IMR-90 (cell line): ENCODE measurements around the gene BARX1. TPM values are rescaled to one million over a fixed set of nuclear protein-coding genes. Genes with fewer than 3 reads are reported as not detected.

Experiments
- ATAC-seq: fragments of 200-7000 bp; cut with Tn5 transposase; 2 replicates; pipeline ENCODE4 v1.9.1; 2020; ENCODE audit warnings: low read depth, mild to moderate bottlenecking, moderate library complexity
- BruUV-seq: library from RNA; stranded (reverse); fragments of 400-500 nt; replicated peaks from 2 replicates; lab custom pipeline; 2021; lab: Mats Ljungman, UMichigan
- CTCF ChIA-PET: fragments of 300-600 bp; formaldehyde crosslinking; extraction: SDS; loops from one replicate; lab custom pipeline; 2021; ENCODE audit warnings: antibody characterized with exemption; lab: Yijun Ruan, JAX
- POLR2A ChIA-PET: fragments of 300-600 bp; sonication (Branson Sonifier 250); formaldehyde crosslinking; loops from one replicate; lab custom pipeline; 2022; ENCODE audit warnings: antibody characterized with exemption; ENCODE audit not compliant: unreplicated experiment; lab: Charles Lee
- DNase-seq: peaks from one replicate; pipeline ENCODE4 v3.0.0; 2013
- H2AFZ ChIP-seq: replicated peaks from 2 replicates; pipeline ENCODE3; 2013; ENCODE audit warnings: low read length, mild to moderate bottlenecking; ENCODE audit not compliant: poor library complexity
- H2AK5ac ChIP-seq: 2 replicates; pipeline ENCODE4 v1.6.1; 2013; ENCODE audit warnings: low read depth, low read length, inconsistent platforms
- H2AK9ac ChIP-seq: replicated peaks from 2 replicates; pipeline ENCODE3; 2013; ENCODE audit warnings: mild to moderate bottlenecking, low read depth, low read length, moderate library complexity; ENCODE audit not compliant: poor library complexity
- H2BK120ac ChIP-seq: 2 replicates; pipeline ENCODE4 v1.6.1; 2013; ENCODE audit warnings: low read depth, low read length, inconsistent platforms
- H2BK15ac ChIP-seq: 3 replicates; pipeline ENCODE4 v1.6.1; 2013; ENCODE audit warnings: low read depth, low read length, inconsistent platforms
- H2BK20ac ChIP-seq: 2 replicates; pipeline ENCODE4 v1.6.1; 2013; ENCODE audit warnings: low read depth, mild to moderate bottlenecking, inconsistent platforms, low read length, moderate library complexity
- H2BK5ac ChIP-seq: 2 replicates; pipeline ENCODE4 v1.6.1; 2013; ENCODE audit warnings: mild to moderate bottlenecking, low read depth, low read length, inconsistent platforms; ENCODE audit not compliant: poor library complexity, severe bottlenecking
- H3K14ac ChIP-seq: replicated peaks from 2 replicates; pipeline ENCODE4 v1.6.1; 2013; ENCODE audit warnings: low read depth, low read length, inconsistent platforms
- H3K18ac ChIP-seq: 2 replicates; pipeline ENCODE4 v1.6.1; 2013; ENCODE audit warnings: low read depth, low read length, control low read depth
- H3K23ac ChIP-seq: 2 replicates; pipeline ENCODE4 v1.6.1; 2013; ENCODE audit warnings: low read depth, low read length, inconsistent platforms
- H3K27ac ChIP-seq: 2 replicates; pipeline ENCODE4 v1.5.1; 2013; ENCODE audit warnings: mild to moderate bottlenecking, control low read depth, low read length; ENCODE audit not compliant: insufficient read depth
- H3K27me3 ChIP-seq: 2 replicates; pipeline ENCODE4 v1.6.1; 2013; ENCODE audit warnings: low read length; ENCODE audit not compliant: control insufficient read depth, insufficient read depth
- H3K36me3 ChIP-seq: 2 replicates; pipeline ENCODE4 v1.6.1; 2013; ENCODE audit warnings: low read length, mixed read lengths; ENCODE audit not compliant: control insufficient read depth, insufficient read depth
- H3K4ac ChIP-seq: 2 replicates; pipeline ENCODE4 v1.6.1; 2013; ENCODE audit warnings: low read depth, low read length, inconsistent platforms
- H3K4me1 ChIP-seq: 2 replicates; pipeline ENCODE4 v1.6.1; 2013; ENCODE audit warnings: low read length, mixed read lengths; ENCODE audit not compliant: control insufficient read depth, insufficient read depth
- H3K4me2 ChIP-seq: 2 replicates; pipeline ENCODE4 v1.6.1; 2013; ENCODE audit warnings: low read depth, mild to moderate bottlenecking, control low read depth, low read length, moderate library complexity
- H3K4me3 ChIP-seq: 2 replicates; pipeline ENCODE4 v1.5.1; 2013; ENCODE audit warnings: low read depth, mild to moderate bottlenecking, control low read depth, low read length, moderate library complexity; ENCODE audit not compliant: insufficient read depth
- H3K56ac ChIP-seq: 2 replicates; pipeline ENCODE4 v1.6.1; 2013; ENCODE audit warnings: low read length, inconsistent platforms; ENCODE audit not compliant: insufficient read depth; ENCODE audit errors: extremely low read depth
- H3K79me1 ChIP-seq, 2 experiments: 2 replicates each; pipeline ENCODE4 v1.6.1; 2013; ENCODE audit warnings: low read length in 2 of 2, inconsistent platforms in 1 of 2, low read depth in 1 of 2
- H3K9ac ChIP-seq: 2 replicates; pipeline ENCODE4 v1.6.1; 2013; ENCODE audit warnings: low read depth, low read length, control low read depth
- H3K9me1 ChIP-seq: 2 replicates; pipeline ENCODE4 v1.6.1; 2013; ENCODE audit warnings: low read length, inconsistent platforms; ENCODE audit not compliant: insufficient read depth
- H3K9me3 ChIP-seq: 2 replicates; pipeline ENCODE4 v1.6.1; 2013; ENCODE audit warnings: low read length; ENCODE audit not compliant: control insufficient read depth, insufficient read depth
- H4K20me1 ChIP-seq: 2 replicates; pipeline ENCODE4 v1.6.1; 2013; ENCODE audit warnings: low read length, inconsistent platforms; ENCODE audit not compliant: insufficient read depth
- H4K5ac ChIP-seq: 2 replicates; pipeline ENCODE4 v1.6.1; 2013; ENCODE audit warnings: mild to moderate bottlenecking, low read depth, low read length, control low read depth
- H4K8ac ChIP-seq, 2 experiments: 2 replicates each; pipeline ENCODE4 v1.6.1; 2013; ENCODE audit warnings: low read depth in 2 of 2, low read length in 2 of 2, control low read depth in 1 of 2, inconsistent platforms in 1 of 2
- H4K91ac ChIP-seq: 2 replicates; pipeline ENCODE4 v1.6.1; 2013; ENCODE audit warnings: low read depth, low read length, inconsistent platforms; ENCODE audit not compliant: insufficient read depth
- BHLHE40 ChIP-seq: fragments of 150-350 bp; IDR thresholded peaks from 2 replicates; pipeline ENCODE4 v1.6.1; 2016; ENCODE audit warnings: mild to moderate bottlenecking, low read depth, low read length
- CEBPB ChIP-seq: IDR thresholded peaks from 2 replicates; pipeline ENCODE4 v1.6.1; 2012; ENCODE audit warnings: low read depth, low read length, improper control_type of control experiment
- CHD1 ChIP-seq: IDR thresholded peaks from 2 replicates; pipeline ENCODE4 v1.6.1; 2012; ENCODE audit warnings: low read depth, low read length, improper control_type of control experiment
- FOS ChIP-seq: fragments of 150-350 bp; IDR thresholded peaks from 2 replicates; pipeline ENCODE4 v1.6.1; 2016; ENCODE audit warnings: low read depth, low read length
- MAZ ChIP-seq: IDR thresholded peaks from 2 replicates; pipeline ENCODE4 v1.6.1; 2012; ENCODE audit warnings: low read depth, mild to moderate bottlenecking, low read length, improper control_type of control experiment, moderate library complexity, borderline replicate concordance
- MXI1 ChIP-seq: IDR thresholded peaks from 2 replicates; pipeline ENCODE4 v1.6.1; 2012; ENCODE audit warnings: low read depth, mild to moderate bottlenecking, low read length, moderate library complexity, borderline replicate concordance
- NFE2L2 ChIP-seq: fragments of 150-350 bp; IDR thresholded peaks from 2 replicates; pipeline ENCODE4 v1.6.1; 2016; ENCODE audit warnings: low read depth, mild to moderate bottlenecking, low read length
- RAD21 ChIP-seq: IDR thresholded peaks from 2 replicates; pipeline ENCODE4 v1.6.1; 2012; ENCODE audit warnings: low read length, improper control_type of control experiment
- RFX5 ChIP-seq: IDR thresholded peaks from 2 replicates; pipeline ENCODE4 v1.8.0; 2012; ENCODE audit warnings: low read depth, mild to moderate bottlenecking, low read length, moderate library complexity
- WGBS, 2 experiments: methylation state at CpG; one replicate each; pipeline versions ENCODE4 v1.1.5 to v1.1.7; 2013; ENCODE audit warnings: missing lambda C conversion rate in 2 of 2; ENCODE audit not compliant: insufficient read length in 1 of 2; ENCODE audit errors: extremely low coverage in 2 of 2; 5-methylcytosine and 5-hydroxymethylcytosine counted together
- dilution Hi-C: fragments of 300-500 bp; cut with HindIII; formaldehyde crosslinking; loops from one replicate; pipeline ENCODE4 v1.14.3; 2018; ENCODE audit warnings: low sequenced_read_pairs; ENCODE audit not compliant: unreplicated experiment
- in situ Hi-C: fragments of 300-500 bp; cut with MboI; formaldehyde crosslinking; loops from 3 replicates; pipeline ENCODE4 v1.14.3; 2019; ENCODE audit warnings: low sequenced_read_pairs, inconsistent platforms, mixed read lengths
- intact Hi-C: fragments of 100-400 bp; cut with micrococcal nuclease; formaldehyde crosslinking; loops from 2 replicates; pipeline ENCODE4 v1.10.0; 2022
- polyA plus RNA-seq, 3 experiments: library from polyadenylated mRNA; depleted of rRNA; stranded (reverse); fragments of >200 nt; gene quantifications; 2 replicates each; pipeline ENCODE4 v1.2.3, GENCODE V29; 2012; ENCODE audit warnings: low replicate concordance in 1 of 3
- total RNA-seq: library from RNA; depleted of rRNA; stranded (reverse); fragments of >200 nt; gene quantifications from 2 replicates; pipeline ENCODE4 v1.2.3, GENCODE V29; 2012
- TF ChIP-seq, protein P1 (sequence below): conservative IDR thresholded peaks from 2 replicates; pipeline ENCODE4 v1.5.1; 2012; ENCODE audit warnings: mild to moderate bottlenecking, low read depth, low read length, improper control_type of control experiment
- TF ChIP-seq, protein P2 (sequence below): fragments of 150-350 bp; IDR thresholded peaks from 2 replicates; pipeline ENCODE4 v1.6.1; 2016; ENCODE audit warnings: low read depth, mild to moderate bottlenecking, low read length, moderate library complexity, borderline replicate concordance

Gene BARX1
- total and polyA plus RNA-seq, 2 of the 4 experiments (the other 2 are of a cell fraction) = not detected

DNA sequence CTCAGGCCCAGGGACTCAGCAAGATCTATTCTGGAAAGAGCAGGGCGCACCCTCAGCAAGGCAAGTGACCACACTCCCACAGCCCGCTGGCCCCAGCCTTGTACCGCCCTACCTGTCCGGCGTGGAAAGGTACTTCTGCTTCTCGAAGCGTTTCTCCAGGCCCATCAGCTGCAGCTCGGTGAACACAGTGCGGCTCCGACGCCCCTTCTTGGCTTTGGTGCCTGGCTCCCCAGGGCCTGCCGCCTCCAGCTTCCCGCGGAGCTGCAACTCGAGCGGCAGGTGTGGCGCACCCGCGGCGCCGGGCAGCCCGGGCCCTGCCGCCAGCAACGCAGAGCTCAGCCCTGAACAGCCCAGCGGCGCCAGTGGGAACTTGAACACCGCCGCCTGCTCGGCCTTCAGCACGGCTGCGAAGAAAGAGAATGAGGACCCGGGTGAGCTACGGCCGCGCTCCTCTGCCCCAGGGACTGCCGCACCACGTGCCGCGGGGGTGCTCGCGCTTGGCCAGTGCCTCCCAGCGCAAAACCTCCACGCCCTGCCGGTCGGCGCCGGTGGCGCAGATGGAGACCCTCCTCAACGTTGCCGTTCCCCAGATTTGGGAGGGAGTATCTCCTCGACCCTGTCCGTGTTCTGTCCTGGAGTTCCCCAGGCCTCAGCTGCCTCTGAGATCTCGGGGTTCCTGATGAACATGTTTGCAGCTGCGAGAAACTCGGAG lies 2.2 kb downstream of the BARX1 start:
- no peak overlapping the region for H4K8ac ChIP-seq
- no peak overlapping the region for H3K4ac ChIP-seq
- intact Hi-C loops (no loop called here), dilution Hi-C loops (no loop called here), in situ Hi-C loops (loop anchor here (25.0 kb wide), 2 partner anchors 541 to 791 kb away; no protein-coding TSS in a partner anchor)
- no peak overlapping the region for H3K56ac ChIP-seq
- no peak overlapping the region for H2BK20ac ChIP-seq
- CTCF ChIA-PET = interaction anchor here (0.7 kb wide), 1 partner anchor 54 kb away, joined by 3 read pairs; no protein-coding TSS in a partner anchor
- BruUV-seq = no TSS peak
- no peak overlapping the region for H3K4me2 ChIP-seq
- H3K4me1 ChIP-seq = peaks cover 2% of the 10 kb centered on the region; the same call in 1 of the 2 replicates
- H3K79me1 ChIP-seq = no peaks in the 10 kb centered on the region
- no peaks in the 10 kb centered on the region; the same call in 1 of the 2 replicates for H4K20me1 ChIP-seq
- H2BK15ac ChIP-seq = no peak overlapping the region
- 4% methylated on average over 24 of the region's 55 CpGs; no CpG with 5 or more reads in 1 of the 2 experiments for WGBS, 2 experiments
- DNase-seq (no peak), ATAC-seq (no peak)
- H3K9ac ChIP-seq = no peak overlapping the region
- no peaks in the 10 kb centered on the region for H3K36me3 ChIP-seq
- peaks cover 95% of the 10 kb centered on the region for H3K27me3 ChIP-seq
- TF ChIP-seq CEBPB (no peak), NFE2L2 (no peak), BHLHE40 (no peak), RFX5 (no peak), MAZ (no peak), RAD21 (no peak), FOS (no peak), MXI1 (no peak), CHD1 (no peak)
- TF ChIP-seq, protein P1, sequence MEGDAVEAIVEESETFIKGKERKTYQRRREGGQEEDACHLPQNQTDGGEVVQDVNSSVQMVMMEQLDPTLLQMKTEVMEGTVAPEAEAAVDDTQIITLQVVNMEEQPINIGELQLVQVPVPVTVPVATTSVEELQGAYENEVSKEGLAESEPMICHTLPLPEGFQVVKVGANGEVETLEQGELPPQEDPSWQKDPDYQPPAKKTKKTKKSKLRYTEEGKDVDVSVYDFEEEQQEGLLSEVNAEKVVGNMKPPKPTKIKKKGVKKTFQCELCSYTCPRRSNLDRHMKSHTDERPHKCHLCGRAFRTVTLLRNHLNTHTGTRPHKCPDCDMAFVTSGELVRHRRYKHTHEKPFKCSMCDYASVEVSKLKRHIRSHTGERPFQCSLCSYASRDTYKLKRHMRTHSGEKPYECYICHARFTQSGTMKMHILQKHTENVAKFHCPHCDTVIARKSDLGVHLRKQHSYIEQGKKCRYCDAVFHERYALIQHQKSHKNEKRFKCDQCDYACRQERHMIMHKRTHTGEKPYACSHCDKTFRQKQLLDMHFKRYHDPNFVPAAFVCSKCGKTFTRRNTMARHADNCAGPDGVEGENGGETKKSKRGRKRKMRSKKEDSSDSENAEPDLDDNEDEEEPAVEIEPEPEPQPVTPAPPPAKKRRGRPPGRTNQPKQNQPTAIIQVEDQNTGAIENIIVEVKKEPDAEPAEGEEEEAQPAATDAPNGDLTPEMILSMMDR = no peak
- TF ChIP-seq, protein P2, sequence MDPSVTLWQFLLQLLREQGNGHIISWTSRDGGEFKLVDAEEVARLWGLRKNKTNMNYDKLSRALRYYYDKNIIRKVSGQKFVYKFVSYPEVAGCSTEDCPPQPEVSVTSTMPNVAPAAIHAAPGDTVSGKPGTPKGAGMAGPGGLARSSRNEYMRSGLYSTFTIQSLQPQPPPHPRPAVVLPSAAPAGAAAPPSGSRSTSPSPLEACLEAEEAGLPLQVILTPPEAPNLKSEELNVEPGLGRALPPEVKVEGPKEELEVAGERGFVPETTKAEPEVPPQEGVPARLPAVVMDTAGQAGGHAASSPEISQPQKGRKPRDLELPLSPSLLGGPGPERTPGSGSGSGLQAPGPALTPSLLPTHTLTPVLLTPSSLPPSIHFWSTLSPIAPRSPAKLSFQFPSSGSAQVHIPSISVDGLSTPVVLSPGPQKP = no peak
- peaks cover 12% of the 10 kb centered on the region for H3K9me3 ChIP-seq
- no peak overlapping the region for H4K91ac ChIP-seq
- H3K27ac ChIP-seq = no peak overlapping the region
- no peak overlapping the region for H2AK9ac ChIP-seq
- POLR2A ChIA-PET = no interaction called here
- H4K5ac ChIP-seq = no peak overlapping the region
- H2AFZ ChIP-seq = peak overlapping the region; percentile 27
- no peak overlapping the region for H3K23ac ChIP-seq
- H3K4me3 ChIP-seq = no peak overlapping the region
- H3K14ac ChIP-seq = no peak overlapping the region
- no peak overlapping the region for H2BK5ac ChIP-seq
- H2AK5ac ChIP-seq = no peak overlapping the region
- H3K18ac ChIP-seq = no peak overlapping the region
- no peak overlapping the region for H2BK120ac ChIP-seq
- no peaks in the 10 kb centered on the region for H3K9me1 ChIP-seq
